Measurements from ENCODE around the gene HMX1. TPM values are rescaled to one million over a fixed set of nuclear protein-coding genes. Genes with fewer than 3 reads are reported as not detected.

Gene HMX1
- total RNA-seq, 1 experiment from 2014 or later, result 0.20 TPM

- CTCF ChIA-PET, result no interaction called here
- Mint-ChIP-seq H3K27ac (ENCODE audit: unreplicated experiment) (no peak overlapping the region), H3K4me3 (ENCODE audit: unreplicated experiment) (no peak overlapping the region), H3K36me3 (ENCODE audit: insufficient read depth, unreplicated experiment) (no peaks in the 10 kb centered on the region), H3K27me3 (ENCODE audit: insufficient read depth, unreplicated experiment) (no peaks in the 10 kb centered on the region), H3K9me3 (ENCODE audit: unreplicated experiment) (no peaks in the 10 kb centered on the region), H3K4me1 (ENCODE audit: low read depth, unreplicated experiment) (no peaks in the 10 kb centered on the region)
- intact Hi-C loops (cut with micrococcal nuclease; ENCODE audit: unreplicated experiment), result no loop called here
- no peaks in the 10 kb centered on the region for H3K36me3 ChIP-seq (ENCODE audit: control insufficient read depth, insufficient read depth, low read length)
- no peak for DNase-seq
- POLR2A ChIA-PET, result no interaction called here
- no peak for TF ChIP-seq CTCF (IDR thresholded peaks at IDR 0.05; ENCODE audit: insufficient read depth in 1 of 2, low read depth in 1 of 2, low read length in 1 of 2, severe bottlenecking in 1 of 2, unreplicated experiment in 1 of 2)
- H3K4me1 ChIP-seq, result no peaks in the 10 kb centered on the region
- no peaks in the 10 kb centered on the region for H3K27me3 ChIP-seq (replicated peaks; ENCODE audit: control insufficient read depth, insufficient read depth, low read length)
- no peaks in the 10 kb centered on the region for H3K9me3 ChIP-seq
- H3K4me3 ChIP-seq (ENCODE audit: low read depth, low read length), result no peak overlapping the region
- BruUV-seq (replicated peaks), result no TSS peak
Measured at GRCh38 chr4:8888856-8889255, 17.2 kb upstream of the HMX1 start.

GRCh38 chr4:8886612-8887406 lies 15.2 kb upstream of the HMX1 start:
- Mint-ChIP-seq H3K27ac (ENCODE audit: unreplicated experiment) (no peak overlapping the region), H3K9me3 (ENCODE audit: unreplicated experiment) (no peaks in the 10 kb centered on the region), H3K4me1 (ENCODE audit: low read depth, unreplicated experiment) (no peaks in the 10 kb centered on the region), H3K27me3 (ENCODE audit: insufficient read depth, unreplicated experiment) (no peaks in the 10 kb centered on the region), H3K36me3 (ENCODE audit: insufficient read depth, unreplicated experiment) (no peaks in the 10 kb centered on the region), H3K4me3 (ENCODE audit: unreplicated experiment) (no peak overlapping the region)
- BruUV-seq (replicated peaks), result no TSS peak
- Histone ChIP-seq H3K4me1 (no peaks in the 10 kb centered on the region), H3K4me3 (ENCODE audit: low read depth, low read length) (no peak overlapping the region), H3K27me3 (replicated peaks; ENCODE audit: control insufficient read depth, insufficient read depth, low read length) (no peaks in the 10 kb centered on the region), H3K9me3 (no peaks in the 10 kb centered on the region), H3K36me3 (ENCODE audit: control insufficient read depth, insufficient read depth, low read length) (no peaks in the 10 kb centered on the region)
- POLR2A ChIA-PET, result no interaction called here
- CTCF ChIA-PET, result no interaction called here
- DNase-seq, result no peak
- intact Hi-C loops (cut with micrococcal nuclease; ENCODE audit: unreplicated experiment), result no loop called here
- TF ChIP-seq CTCF (IDR thresholded peaks at IDR 0.05; ENCODE audit: insufficient read depth in 1 of 2, low read depth in 1 of 2, low read length in 1 of 2, severe bottlenecking in 1 of 2, unreplicated experiment in 1 of 2), result peak in 1 of 2 experiments; percentile 28

GRCh38 chr4:8882239-8882638 lies 10.6 kb upstream of the HMX1 start:
- Mint-ChIP-seq H3K4me1 (ENCODE audit: low read depth, unreplicated experiment) (no peaks in the 10 kb centered on the region), H3K27me3 (ENCODE audit: insufficient read depth, unreplicated experiment) (peaks cover 10% of the 10 kb centered on the region), H3K9me3 (ENCODE audit: unreplicated experiment) (no peaks in the 10 kb centered on the region), H3K36me3 (ENCODE audit: insufficient read depth, unreplicated experiment) (no peaks in the 10 kb centered on the region), H3K27ac (ENCODE audit: unreplicated experiment) (no peak overlapping the region), H3K4me3 (ENCODE audit: unreplicated experiment) (no peak overlapping the region)
- DNase-seq, result no peak
- Histone ChIP-seq H3K4me1 (no peaks in the 10 kb centered on the region), H3K9me3 (no peaks in the 10 kb centered on the region), H3K27me3 (replicated peaks; ENCODE audit: control insufficient read depth, insufficient read depth, low read length) (no peaks in the 10 kb centered on the region), H3K4me3 (ENCODE audit: low read depth, low read length) (no peak overlapping the region), H3K36me3 (ENCODE audit: control insufficient read depth, insufficient read depth, low read length) (no peaks in the 10 kb centered on the region)
- intact Hi-C loops (cut with micrococcal nuclease; ENCODE audit: unreplicated experiment), result no loop called here
- no TSS peak for BruUV-seq (replicated peaks)
- ChIA-PET POLR2A (no interaction called here), CTCF (no interaction called here)
- TF ChIP-seq CTCF (IDR thresholded peaks at IDR 0.05; ENCODE audit: insufficient read depth in 1 of 2, low read depth in 1 of 2, low read length in 1 of 2, severe bottlenecking in 1 of 2, unreplicated experiment in 1 of 2), result no peak

All from Caco-2 (cell line).